GM20431 (cell line): Measurements from ENCODE around the gene LMAN1L.

ENCODE experiments used
- in situ Hi-C: fragments of 300-500 bp; cut with MseI, MboI; formaldehyde crosslinking; loops from one replicate; pipeline ENCODE4 v1.15.0; 2020; ENCODE audit warnings: low sequenced_read_pairs; ENCODE audit not compliant: unreplicated experiment

The LMAN1L gene

DNA sequence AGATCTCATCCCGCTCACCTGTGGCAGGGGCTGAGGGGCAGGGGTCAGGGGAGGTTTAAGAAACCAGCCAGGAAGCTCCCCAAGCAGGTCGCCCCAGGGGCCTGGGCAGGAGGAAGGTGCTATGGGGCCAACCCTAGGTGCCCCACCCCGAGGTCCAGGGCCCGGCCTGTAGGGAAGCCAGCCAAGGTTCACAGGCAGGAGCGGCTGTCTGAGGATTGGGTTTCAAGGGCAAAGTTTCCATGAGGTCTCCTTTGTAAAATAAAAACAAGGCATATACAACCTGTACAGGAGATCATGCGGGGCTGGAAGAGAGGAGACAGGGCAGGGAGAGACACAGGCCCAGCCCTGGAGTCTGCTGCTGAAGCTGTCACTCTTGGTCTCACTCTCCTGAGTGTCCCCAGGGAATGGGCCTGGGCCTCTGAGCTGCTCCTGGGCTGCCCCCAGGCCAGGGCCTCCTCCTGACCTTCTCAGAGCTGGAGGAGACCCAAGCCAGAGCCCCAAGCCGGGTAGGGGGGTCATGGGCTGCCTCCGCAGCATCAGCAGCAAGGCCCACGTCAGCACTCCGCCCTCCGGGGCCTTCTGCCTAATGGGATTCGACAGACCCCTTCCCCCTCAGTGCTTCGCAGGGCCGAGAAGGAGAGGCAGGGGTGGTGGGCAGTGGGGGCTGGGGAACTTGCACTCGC is 19.3 kb downstream of the LMAN1L start:
- in situ Hi-C loops = loop anchor here (10.0 kb wide), 1 partner anchor 67 kb away; no protein-coding TSS in a partner anchor

DNA sequence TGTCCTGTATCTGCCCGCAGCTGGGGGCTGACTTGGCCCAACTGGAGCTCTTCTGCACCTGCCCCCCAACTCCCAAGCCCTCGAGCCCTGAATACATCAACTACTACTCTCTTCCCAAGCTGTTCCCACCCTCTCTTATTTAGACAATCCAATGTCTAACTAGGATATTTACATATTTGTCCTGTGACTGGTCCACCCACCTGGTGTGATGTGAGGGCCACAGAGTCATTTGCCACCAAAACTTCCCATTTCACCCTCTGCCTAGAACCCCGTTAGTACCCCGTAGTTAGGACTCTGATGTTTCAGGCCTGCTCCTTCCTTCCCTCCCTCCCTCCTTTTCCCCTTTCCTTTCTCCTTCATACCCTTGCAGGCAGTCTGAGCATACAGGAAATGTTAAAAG is 20.2 kb downstream of the LMAN1L start:
- in situ Hi-C loops = loop anchor here (10.0 kb wide), 1 partner anchor 68 kb away; no protein-coding TSS in a partner anchor

DNA sequence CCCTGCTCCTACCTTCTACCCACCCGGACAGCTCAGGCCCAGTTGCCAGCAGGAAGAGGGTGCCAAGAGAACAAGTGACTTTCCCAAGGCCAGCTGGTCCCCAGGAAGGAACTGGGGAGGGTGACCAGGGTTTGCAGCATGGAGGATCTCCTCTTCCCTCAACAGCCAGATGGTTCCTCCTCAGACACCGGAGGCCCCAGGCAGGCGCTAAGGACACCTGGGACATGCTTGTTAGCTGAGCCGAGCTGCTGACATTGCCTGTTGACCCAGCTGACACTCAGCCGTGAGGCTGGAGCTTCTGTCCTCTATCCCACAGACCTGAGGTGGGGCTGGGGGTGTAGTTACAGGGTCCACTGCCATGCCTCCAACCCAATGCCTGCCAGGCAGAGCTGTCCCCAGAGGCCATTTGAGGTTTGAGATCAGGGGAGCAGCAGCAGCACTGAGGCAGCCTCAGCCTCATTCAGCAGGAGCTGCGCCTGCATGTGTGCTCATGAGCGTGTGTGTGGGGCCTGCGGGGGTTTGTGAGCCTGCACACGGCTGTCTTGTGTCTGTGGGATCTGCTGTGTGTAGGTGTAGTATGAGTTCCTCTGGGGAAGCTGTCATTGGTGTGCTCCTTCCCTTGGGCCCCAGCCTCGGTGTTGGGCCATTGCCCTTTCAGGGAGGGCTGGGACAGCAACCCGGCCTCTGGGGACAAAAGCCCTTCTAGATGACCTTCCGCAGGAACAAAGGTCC is 20.9 kb downstream of the LMAN1L start:
- in situ Hi-C loops = loop anchor here (10.0 kb wide), 1 partner anchor 69 kb away; no protein-coding TSS in a partner anchor

DNA sequence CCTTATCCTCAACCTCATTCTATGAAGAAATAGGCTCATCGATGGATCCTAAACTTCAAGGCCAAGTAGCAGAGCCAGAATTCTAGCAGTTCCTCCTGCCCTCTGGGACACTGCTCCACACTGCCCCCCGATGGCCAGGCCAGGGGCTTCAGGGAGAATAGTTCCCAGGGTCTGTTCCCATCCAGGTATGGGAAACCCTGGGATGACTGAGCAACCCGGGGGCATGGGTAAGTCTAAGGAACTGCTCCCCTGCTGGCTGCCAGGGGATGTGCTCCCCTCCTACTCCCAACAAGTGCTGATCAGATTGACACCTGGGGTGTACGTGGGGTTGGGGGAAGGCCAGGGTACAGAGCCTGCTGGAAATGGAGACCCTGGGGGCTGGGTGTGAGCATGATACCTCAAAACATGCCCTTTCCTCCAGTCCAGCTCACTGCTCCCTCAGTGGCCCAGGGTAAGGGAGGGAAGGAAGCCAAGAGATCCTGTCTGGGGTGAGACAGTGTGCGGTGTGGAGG is 22.7 kb downstream of the LMAN1L start:
- in situ Hi-C loops = loop anchor here (10.0 kb wide), 1 partner anchor 71 kb away; no protein-coding TSS in a partner anchor

DNA sequence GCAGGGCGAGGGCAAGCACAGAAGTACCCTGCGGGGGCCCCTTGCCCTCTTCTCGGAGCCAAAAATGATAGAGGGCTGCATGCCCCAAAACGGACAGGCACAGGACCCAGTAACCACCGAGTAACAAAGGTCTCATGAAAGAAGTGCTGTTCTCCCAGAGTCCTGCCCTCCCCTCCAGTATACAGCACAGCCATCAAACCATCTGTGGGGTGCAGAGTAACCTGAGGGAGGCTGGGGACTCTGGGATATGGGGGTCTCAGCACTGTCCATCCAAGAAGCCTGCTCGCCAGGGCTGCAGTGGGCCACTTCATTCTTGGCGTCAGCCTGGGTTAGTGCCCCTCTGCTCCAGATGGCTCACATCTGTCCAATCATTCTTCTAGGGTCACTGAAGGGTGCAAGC is 24.2 kb downstream of the LMAN1L start:
- in situ Hi-C loops = loop anchor here (10.0 kb wide), 1 partner anchor 72 kb away; no protein-coding TSS in a partner anchor

DNA sequence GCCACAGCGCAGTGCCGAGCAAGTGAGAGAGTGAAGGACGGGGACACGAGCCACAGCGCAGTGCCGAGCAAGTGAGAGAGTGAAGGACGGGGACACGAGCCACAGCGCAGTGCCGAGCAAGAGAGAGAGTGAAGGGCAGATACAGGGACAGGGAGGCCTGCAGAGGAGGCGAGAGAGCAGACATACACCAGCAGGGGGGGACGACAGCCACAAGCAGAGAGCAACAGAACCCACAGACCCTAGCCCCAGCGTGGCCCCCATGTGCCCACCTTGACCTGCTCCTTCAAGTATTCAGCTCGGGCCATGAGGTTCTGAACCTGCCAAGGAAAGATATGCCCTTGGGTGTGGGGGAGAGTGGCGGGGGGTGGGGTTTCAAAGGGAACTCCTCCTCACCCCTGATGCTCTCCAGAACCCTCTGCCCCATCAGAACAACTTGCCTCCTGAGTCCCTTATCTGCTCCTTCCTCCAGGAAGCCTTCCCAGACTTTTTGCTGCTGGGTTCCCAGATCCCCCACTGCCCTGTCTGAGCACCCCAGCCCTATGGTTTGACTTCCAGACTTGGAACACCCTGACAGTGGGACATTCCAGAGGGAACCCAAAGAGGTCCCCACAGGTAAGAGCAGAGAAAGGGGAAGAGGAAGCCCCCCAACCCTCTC is 25.0 kb downstream of the LMAN1L start:
- in situ Hi-C loops = loop anchor here (10.0 kb wide), 1 partner anchor 73 kb away; no protein-coding TSS in a partner anchor

DNA sequence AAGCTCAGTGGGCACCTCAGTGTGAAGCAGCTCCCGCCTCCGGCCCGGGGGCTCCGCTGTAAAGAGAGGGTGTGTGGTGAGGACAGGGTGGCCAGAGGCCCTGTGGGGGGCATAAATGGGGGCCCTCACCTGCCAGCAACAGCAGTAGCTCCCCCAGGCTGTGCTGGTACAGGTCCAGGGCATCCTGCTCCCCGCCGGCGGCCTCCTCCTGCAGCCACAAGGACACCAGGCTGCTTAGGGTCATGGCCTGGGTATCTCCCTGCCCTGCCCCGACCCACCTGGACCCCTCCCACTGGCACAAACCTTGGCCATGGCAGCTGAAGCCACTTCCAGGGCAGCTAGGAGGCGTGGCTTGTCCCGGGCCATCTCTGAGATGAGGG is 25.5 kb downstream of the LMAN1L start:
- in situ Hi-C loops = loop anchor here (10.0 kb wide), 1 partner anchor 73 kb away; no protein-coding TSS in a partner anchor

DNA sequence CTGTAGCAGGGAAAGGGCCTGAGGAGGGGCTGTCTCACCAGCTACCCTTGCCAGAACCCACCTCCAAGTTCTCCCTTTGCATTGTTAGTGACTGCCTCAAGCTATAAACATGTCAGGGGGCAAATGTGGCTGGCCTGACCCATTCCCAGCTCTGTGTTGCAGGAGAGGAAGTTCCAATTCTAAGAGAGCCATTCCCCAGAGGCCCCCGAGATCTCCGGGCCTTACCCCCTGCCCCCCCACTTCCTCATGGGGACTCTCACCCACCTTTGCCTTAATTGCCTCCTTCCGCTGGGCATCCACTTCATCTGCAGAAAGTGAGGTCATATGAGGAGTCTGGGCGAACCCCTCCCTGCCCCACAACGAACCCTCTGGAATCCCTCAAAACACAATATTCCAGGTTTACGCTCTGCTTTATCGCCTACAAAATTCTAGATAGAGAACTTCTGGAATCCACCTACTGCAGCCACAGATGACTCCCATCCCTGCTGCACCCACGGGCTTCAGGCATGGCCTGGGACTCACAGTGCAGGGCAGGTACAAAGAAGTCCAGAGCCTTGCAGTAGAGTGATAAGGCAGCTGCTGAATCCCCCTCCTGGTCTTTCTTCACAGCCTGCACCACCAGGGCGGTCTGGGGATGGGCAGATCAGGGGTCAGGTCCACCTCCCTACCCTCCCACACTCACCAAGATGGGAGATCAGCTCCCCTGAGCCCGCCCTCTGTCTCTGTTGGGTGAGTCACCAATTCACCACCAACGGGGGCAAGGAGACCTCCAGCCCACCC is 26.3 kb downstream of the LMAN1L start:
- in situ Hi-C loops = loop anchor here (10.0 kb wide), 1 partner anchor 74 kb away; no protein-coding TSS in a partner anchor

DNA sequence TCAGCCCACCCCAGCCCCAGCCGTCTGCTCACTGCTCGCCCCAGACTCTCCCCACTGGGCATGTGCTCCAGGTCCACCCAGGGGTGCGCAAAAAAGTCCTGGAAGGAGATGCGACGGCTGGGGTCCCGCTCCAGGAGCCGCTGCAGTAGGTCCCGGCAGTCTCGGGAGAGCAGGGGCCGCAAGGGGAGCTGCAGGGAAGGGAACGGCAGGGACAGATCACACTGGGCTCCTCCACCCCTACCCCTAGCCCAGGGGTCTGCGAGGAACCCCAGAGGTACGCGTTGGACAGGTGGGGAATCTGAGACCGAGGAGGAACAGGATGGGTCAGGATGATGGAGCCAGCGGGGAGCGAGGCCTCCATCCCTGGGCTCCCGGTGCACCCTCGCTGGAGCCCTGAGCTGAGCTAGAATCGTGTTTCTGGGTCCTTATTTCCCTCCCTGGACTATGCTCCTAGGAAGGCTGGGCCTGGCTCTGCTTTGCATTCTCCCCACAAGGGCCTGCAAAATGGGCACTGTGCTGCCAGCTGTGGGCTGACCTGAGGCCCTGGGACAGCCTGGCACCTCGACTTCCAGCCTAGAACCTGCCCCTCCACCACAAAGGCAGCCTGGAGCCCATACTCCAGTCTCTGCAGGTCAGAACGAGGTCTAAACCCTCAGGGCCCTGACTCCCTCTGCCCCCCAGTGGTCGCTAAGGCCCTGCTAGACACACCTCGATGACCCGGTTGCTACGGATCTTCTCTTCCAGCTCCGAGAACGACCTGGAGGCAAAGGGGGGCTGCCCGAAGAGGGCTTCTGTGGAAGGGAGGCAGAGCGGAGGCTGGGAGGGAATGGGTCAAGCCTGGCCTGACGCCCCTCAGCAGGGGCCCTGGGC is 27.1 kb downstream of the LMAN1L start:
- in situ Hi-C loops = loop anchor here (10.0 kb wide), 2 partner anchors 65 to 75 kb away; partner anchors contain the start of gene FAM219B

DNA sequence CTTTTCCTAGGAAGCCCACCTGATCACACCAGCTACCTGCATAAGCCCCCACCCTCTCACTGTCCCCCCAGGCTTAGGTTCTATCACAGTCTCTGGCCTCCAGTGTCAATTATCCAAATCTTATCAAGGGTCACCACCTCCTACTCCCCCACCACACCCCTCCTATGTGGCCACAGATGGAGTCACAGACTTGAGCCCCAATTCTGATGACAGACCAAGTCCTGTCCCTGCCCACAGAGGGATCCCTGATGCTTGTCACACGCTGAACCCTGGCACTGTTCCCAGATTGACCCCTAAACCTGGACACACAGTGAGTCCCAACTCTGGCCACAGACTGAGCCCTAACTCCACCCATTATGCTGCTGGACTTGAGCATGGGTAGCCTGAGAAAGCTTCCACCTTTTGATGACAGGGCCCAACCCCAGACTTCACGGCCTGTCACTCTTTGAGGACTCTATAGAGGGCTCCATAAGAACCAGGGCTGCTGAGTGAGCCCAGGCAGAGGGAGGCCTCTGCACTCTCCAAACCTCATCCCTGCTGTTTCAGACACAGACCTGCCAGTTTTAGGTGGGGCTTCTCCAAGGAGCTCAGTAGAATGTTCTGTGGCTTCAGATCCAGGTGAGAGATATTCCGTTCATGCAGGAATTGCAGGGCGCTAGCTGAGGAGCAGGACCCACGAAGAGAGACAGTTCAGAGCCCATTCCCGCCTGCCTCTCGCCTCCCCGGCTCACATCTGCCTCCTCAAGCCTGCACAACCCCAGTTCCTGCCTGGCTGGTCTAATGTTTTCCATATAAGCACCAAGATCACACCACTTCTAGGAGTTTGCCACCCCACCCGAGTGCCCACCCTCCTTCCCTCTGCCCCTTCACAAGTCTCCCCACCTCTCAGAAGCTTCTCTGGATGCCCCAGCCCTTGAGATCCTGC is 28.5 kb downstream of the LMAN1L start:
- in situ Hi-C loops = loop anchor here (10.0 kb wide), 1 partner anchor 64 kb away; the partner anchor contains the start of gene FAM219B

DNA sequence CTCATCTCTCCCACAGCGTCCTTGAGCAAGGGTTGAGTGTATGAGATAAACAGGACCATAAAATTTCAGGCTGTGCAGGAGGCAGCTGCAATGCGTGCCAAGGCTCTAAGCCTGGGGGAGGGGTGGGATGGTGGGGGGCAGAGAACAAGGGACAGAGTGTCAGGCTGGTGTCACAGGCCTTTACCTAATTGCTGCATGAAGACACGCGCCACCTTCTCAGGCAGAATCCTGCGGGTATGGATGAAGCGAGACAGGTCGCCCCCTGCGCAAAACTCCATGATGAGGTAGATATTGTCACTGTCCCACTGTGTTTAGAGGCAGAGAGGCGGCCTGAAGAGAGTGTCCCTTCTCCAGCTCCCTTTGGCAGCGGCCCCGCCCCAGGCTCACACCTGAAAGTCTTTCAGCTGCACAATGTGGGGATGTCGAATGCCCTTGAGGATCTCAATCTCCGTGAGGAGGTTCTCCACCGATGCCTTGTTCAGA is 29.3 kb downstream of the LMAN1L start:
- in situ Hi-C loops = loop anchor here (10.0 kb wide), 1 partner anchor 63 kb away; the partner anchor contains the start of gene FAM219B

DNA sequence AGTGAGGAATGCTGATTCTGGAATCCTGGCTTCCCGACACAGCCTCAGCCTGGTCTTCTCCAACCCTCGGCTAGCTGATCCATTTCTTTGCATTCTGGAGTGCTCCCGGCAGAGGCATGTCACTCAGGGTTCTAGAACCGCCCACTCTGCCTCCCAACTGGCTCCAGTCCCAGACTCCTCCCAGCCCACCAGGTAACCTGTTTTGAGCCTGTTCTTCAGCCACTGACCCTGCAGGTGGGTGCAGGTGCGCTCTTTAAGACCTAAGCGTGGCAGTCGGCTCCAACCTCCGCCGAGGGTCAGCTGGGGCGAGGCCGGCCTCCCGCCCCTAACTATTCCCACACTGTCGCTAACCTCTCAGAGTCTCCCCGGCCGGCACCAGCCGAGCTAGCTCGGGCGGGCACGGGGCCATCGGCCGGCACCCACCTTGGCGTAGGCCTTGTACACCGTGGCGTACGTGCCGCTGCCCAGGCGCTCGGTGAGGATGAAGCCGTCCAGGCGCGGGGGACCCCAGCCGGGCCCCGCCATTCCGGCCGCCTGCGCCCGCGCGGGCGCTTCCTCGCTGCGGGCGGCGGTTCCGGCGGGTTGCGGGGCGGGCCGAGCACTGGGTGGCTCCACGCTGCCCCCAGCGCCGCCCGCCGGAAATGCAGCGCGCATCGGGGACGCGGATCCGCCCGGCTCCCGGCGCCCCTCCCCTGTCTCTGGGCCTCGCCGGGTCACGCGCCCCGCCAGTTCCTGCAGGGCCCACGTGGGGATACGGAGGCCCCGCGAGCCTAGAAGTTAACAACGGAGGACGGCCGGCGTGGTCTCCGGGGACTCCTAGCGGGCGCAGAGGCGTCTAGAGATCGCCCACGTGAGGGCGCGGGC is 30.2 kb downstream of the LMAN1L start, which contains the start of gene ULK3:
Gene ULK3, minus strand, starts transcription at position 576 of the 864 bp plus-strand sequence. Its CDS starts 51 bp downstream, at position 525.
- in situ Hi-C loops = loop anchor here (10.0 kb wide), 1 partner anchor 62 kb away; the partner anchor contains the start of gene FAM219B

DNA sequence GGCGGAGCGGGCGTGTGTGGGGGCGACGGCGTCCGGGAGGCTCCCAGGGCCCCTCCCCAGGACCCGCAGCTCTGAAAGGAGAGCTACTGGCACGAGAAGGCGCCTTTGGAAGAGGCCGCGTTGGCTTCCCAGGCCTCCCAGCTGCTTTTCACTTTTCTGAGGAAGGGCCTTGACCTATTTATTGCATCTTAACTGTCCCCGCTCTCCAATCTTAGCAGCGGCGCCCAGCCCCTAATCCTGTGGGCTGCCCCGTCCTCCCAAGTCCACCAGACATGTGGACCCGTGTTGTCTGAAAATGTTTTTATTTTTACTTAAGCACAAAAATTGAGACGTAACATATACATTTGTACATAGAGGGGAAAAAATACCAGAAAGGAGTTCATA is 30.8 kb downstream of the LMAN1L start:
- in situ Hi-C loops = loop anchor here (10.0 kb wide), 1 partner anchor 61 kb away; the partner anchor contains the start of gene FAM219B

DNA sequence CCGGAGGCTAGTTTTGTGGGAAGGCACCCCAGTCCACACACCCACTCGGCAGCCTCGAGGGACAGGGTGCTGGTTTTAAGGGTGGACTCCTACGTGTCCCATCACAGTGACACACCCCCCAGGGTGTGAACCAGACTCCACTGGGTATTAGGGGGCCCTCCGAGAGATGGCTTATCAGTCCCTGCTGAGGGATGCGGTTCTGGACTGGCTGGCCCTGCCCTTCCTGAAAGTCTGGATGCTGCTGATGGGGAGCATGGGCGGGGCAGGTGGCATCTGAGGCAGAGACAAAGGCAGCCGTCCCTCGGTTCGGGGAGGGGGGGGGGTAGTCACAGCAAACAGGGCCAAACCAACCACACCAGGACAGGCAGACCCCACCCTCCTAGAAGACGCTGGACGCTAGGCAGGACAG is 31.3 kb downstream of the LMAN1L start:
- in situ Hi-C loops = loop anchor here (10.0 kb wide), 1 partner anchor 61 kb away; the partner anchor contains the start of gene FAM219B

DNA sequence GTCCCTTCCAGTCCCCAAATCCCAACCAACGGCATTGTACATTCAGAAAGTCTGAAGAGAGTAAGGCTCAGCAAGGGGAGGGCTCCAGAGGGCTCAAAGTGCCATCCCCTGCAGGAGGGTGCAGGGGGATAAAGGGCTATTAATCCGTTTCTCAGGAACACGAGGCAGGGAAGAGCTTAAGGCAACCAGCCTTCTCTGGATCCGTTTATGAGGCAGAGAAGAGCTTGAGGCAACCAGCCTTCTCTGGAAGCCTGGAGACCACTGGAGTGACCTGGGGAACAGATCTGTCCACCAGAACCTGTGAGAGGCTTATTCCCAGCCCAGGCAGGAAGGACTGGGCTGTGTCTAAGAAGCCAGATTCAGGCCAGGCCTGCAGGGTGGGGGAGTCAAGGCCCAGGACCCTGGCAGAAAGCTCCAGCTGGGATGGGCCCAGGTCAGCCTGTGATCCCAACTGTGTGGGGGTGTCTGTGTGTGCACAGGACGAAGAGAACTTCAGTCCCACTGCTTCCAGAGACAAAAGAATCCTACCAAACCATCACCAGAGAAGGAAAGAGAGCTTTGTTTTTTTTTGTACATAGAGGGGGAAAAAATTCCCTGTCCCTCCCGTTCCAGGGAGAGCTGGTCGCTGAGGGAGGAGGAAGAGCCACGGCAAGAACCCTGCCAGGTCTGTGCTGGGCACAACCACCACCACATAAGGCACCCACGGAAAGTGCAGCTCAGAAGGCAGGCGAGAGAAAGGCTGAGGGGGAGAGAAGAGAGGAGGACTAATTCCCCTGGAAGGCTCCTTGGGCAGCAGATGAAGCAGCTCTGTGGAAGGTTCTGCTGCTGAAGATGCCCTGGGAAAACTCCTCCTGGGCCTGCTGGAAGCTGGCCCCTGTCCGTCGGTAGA is 31.9 kb downstream of the LMAN1L start:
- in situ Hi-C loops = loop anchor here (10.0 kb wide), 1 partner anchor 60 kb away; the partner anchor contains the start of gene FAM219B
